ENCODE data around the gene CATSPERZ. TPM values are rescaled to one million over a fixed set of nuclear protein-coding genes. Genes with fewer than 3 reads are reported as not detected.

CATSPERZ gene
- total and polyA plus RNA-seq, 2 of the 13 experiments (the other 11 are each of a cell fraction or from before 2014, with no cell fraction given) = 0.22 to 0.48 TPM

GRCh38 chr11:64317961-64318765, 18.0 kb downstream of the CATSPERZ start, which contains the start of gene PRDX5 (continued):
- TF ChIP-seq ZNF501 (CRISPR knock-in tag; IDR thresholded peaks at IDR 0.05) = peak; percentile 84
- 0 out of 2 replicates have a peak, but pooled peaks have one; percentile 54 for TF ChIP-seq TSC22D2 (CRISPR knock-in tag; IDR thresholded peaks at IDR 0.05; ENCODE audit: borderline replicate concordance)
- no peak for TF ChIP-seq SOX5 (CRISPR knock-in tag; IDR thresholded peaks at IDR 0.05; ENCODE audit: borderline replicate concordance)
- TF ChIP-seq CBX1 (IDR thresholded peaks at IDR 0.05; ENCODE audit: low read depth) = peak; percentile 88
- TF ChIP-seq USF2 (IDR thresholded peaks at IDR 0.05; ENCODE audit: low read depth, low read length) = no peak
- no peak; the same call in 1 of the 2 replicates for TF ChIP-seq USF2 (CRISPR knock-in tag; IDR thresholded peaks at IDR 0.05; ENCODE audit: borderline replicate concordance)
- no peak for TF ChIP-seq HMG20B (CRISPR knock-in tag; conservative IDR thresholded peaks at IDR 0.05)
- TF ChIP-seq HNF4G (IDR thresholded peaks at IDR 0.05; ENCODE audit: borderline replicate concordance, low read depth, low read length) = no peak
- TF ChIP-seq HNF4G (CRISPR knock-in tag; IDR thresholded peaks at IDR 0.05; ENCODE audit: borderline replicate concordance, low read depth) = no peak
- no peak for TF ChIP-seq ATF1 (CRISPR knock-in tag; IDR thresholded peaks at IDR 0.05)
- TF ChIP-seq, protein P1, sequence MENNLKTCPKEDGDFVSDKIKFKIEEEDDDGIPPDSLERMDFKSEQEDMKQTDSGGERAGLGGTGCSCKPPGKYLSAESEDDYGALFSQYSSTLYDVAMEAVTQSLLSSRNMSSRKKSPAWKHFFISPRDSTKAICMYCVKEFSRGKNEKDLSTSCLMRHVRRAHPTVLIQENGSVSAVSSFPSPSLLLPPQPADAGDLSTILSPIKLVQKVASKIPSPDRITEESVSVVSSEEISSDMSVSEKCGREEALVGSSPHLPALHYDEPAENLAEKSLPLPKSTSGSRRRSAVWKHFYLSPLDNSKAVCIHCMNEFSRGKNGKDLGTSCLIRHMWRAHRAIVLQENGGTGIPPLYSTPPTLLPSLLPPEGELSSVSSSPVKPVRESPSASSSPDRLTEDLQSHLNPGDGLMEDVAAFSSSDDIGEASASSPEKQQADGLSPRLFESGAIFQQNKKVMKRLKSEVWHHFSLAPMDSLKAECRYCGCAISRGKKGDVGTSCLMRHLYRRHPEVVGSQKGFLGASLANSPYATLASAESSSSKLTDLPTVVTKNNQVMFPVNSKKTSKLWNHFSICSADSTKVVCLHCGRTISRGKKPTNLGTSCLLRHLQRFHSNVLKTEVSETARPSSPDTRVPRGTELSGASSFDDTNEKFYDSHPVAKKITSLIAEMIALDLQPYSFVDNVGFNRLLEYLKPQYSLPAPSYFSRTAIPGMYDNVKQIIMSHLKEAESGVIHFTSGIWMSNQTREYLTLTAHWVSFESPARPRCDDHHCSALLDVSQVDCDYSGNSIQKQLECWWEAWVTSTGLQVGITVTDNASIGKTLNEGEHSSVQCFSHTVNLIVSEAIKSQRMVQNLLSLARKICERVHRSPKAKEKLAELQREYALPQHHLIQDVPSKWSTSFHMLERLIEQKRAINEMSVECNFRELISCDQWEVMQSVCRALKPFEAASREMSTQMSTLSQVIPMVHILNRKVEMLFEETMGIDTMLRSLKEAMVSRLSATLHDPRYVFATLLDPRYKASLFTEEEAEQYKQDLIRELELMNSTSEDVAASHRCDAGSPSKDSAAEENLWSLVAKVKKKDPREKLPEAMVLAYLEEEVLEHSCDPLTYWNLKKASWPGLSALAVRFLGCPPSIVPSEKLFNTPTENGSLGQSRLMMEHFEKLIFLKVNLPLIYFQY (CRISPR knock-in tag; IDR thresholded peaks at IDR 0.05; ENCODE audit: borderline replicate concordance) = no peak
- no peak for TF ChIP-seq ZC3H4 (CRISPR knock-in tag; IDR thresholded peaks at IDR 0.05; ENCODE audit: borderline replicate concordance)
- no peak for TF ChIP-seq HMGXB3 (CRISPR knock-in tag; IDR thresholded peaks at IDR 0.05; ENCODE audit: borderline replicate concordance)
- TF ChIP-seq NFYB (CRISPR knock-in tag; IDR thresholded peaks at IDR 0.05) = no peak
- TF ChIP-seq HOXA3 (CRISPR knock-in tag; IDR thresholded peaks at IDR 0.05) = peak; percentile 50; the same call in 1 of the 2 replicates
- no peak for TF ChIP-seq ZNF766 (CRISPR knock-in tag; IDR thresholded peaks at IDR 0.05; ENCODE audit: borderline replicate concordance)
- no peak for TF ChIP-seq ZNF362 (CRISPR knock-in tag; IDR thresholded peaks at IDR 0.05; ENCODE audit: borderline replicate concordance)
- peak; percentile 76 for TF ChIP-seq FOXC1 (CRISPR knock-in tag; IDR thresholded peaks at IDR 0.05; ENCODE audit: borderline replicate concordance)

Measured in HepG2 (cell line).